Activated CD8-positive, alpha-beta memory T cell treated with anti-CD3 and anti-CD28 coated beads, Interleukin-2, amount 50 U/mL, for 1 hour (primary cell): ENCODE data around the gene ING5.

ENCODE experiments used
- DNase-seq: peaks from one replicate; pipeline ENCODE4 v3.0.0-alpha.2; 2020; ENCODE audit errors: extremely low read depth

ING5 gene

GRCh38 chr2:241672243-241673188, 29.3 kb upstream of the ING5 start:
- no peak for DNase-seq

- no peak for DNase-seq
These were observed 28.6 kb upstream of the ING5 start for GRCh38 chr2:241673189-241673663.

- DNase-seq, result no peak
These were observed 27.8 kb upstream of the ING5 start for GRCh38 chr2:241673797-241674725.

GRCh38 chr2:241675885-241676284, 26.0 kb upstream of the ING5 start:
- no peak for DNase-seq

GRCh38 chr2:241676665-241677064, 25.2 kb upstream of the ING5 start:
- DNase-seq, result no peak

GRCh38 chr2:241677392-241677791, 24.4 kb upstream of the ING5 start:
- DNase-seq, result no peak

GRCh38 chr2:241678307-241678706, 23.5 kb upstream of the ING5 start:
- DNase-seq, result no peak

GRCh38 chr2:241678784-241679540, 22.9 kb upstream of the ING5 start:
- DNase-seq, result no peak

GRCh38 chr2:241680044-241680443, 21.8 kb upstream of the ING5 start:
- no peak for DNase-seq

- DNase-seq, result no peak
These were observed 20.8 kb upstream of the ING5 start for GRCh38 chr2:241680827-241681599.

GRCh38 chr2:241686324-241686649, 15.6 kb upstream of the ING5 start:
- no peak for DNase-seq

- peak; percentile 84 for DNase-seq
These were observed 15.0 kb upstream of the ING5 start, which contains the start of gene DTYMK for GRCh38 chr2:241686650-241687425. TSS of gene DTYMK (minus strand) at chr2:241686815. CDS start at chr2:241686783, 32 bp downstream.

GRCh38 chr2:241689306-241689705, 12.5 kb upstream of the ING5 start:
- DNase-seq, result peak; percentile 31

- no peak for DNase-seq
These were observed 11.6 kb upstream of the ING5 start for GRCh38 chr2:241690202-241690717.

- no peak for DNase-seq
These were observed 9.4 kb upstream of the ING5 start for GRCh38 chr2:241692448-241692847.

- no peak for DNase-seq
These were observed 6.2 kb upstream of the ING5 start for GRCh38 chr2:241695651-241696050.

- no peak for DNase-seq
These were observed 765 bp upstream of the ING5 start for GRCh38 chr2:241701149-241701398.

GRCh38 chr2:241702155-241703031, 554 bp downstream of the ING5 start:
- peak; percentile 76 for DNase-seq

- no peak for DNase-seq
These were observed 1.3 kb downstream of the ING5 start for GRCh38 chr2:241703032-241703604.
